ENCODE measurements around the gene TOX3. TPM values are rescaled to one million over a fixed set of nuclear protein-coding genes. Genes with fewer than 3 reads are reported as not detected.

The TOX3 gene
- total and polyA plus RNA-seq, 2 donors (not counting 1 experiment from before 2014, with no cell fraction given) = not detected

DNA sequence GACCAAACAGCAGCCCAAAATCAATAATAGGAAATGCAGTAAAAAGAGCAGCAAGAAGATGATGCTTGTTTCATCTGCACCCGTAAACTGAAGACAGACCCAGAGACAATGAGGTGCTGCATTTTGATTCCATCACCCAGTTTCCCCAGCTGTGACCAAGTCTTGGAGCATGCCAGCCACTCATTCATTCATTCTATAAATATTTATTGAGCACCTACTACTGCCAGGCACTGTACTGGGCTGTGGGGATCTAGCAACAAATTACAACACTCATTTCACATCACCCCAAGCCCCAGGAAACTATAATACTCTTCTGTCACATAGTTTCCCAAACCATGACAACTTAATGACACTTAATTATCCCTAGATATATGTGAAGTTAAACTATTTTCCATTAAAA is 79.2 kb downstream of the TOX3 start:
- POLR2A ChIA-PET = no interaction called here
- H3K27me3 ChIP-seq (replicated peaks in 1 of 4; ENCODE audit: control extremely low read depth in 1 of 4, control insufficient read depth in 3 of 4, insufficient read depth in 4 of 4, low read length in 3 of 4) = no peaks in the 10 kb centered on the region
- no peak overlapping the region for H3K4me3 ChIP-seq (ENCODE audit: control extremely low read depth in 1 of 5, extremely low read depth in 1 of 5, insufficient read depth in 1 of 5, low read depth in 2 of 5, low read length in 4 of 5)
- H3K4me1 ChIP-seq (ENCODE audit: control insufficient read depth in 2 of 2, insufficient read depth in 2 of 2, low read length in 2 of 2) = no peaks in the 10 kb centered on the region
- H3K9ac ChIP-seq (ENCODE audit: low read length) = no peak overlapping the region
- intact Hi-C loops (cut with micrococcal nuclease) = no loop called here
- ATAC-seq (ENCODE audit: low read depth) = no peak
- 100% methylated on average over 1 of the region's 1 CpG for WGBS (ENCODE audit: insufficient coverage)
- no peak for DNase-seq
- H2AFZ ChIP-seq (ENCODE audit: insufficient read depth, low read depth, low read length, poor library complexity, severe bottlenecking) = no peak overlapping the region
- H4K20me1 ChIP-seq (ENCODE audit: control insufficient read depth, insufficient read depth, low read length, poor library complexity, severe bottlenecking) = no peaks in the 10 kb centered on the region
- H3K27ac ChIP-seq (ENCODE audit: low read length in 2 of 2) = no peak overlapping the region
- no peak for TF ChIP-seq EZH2 (IDR thresholded peaks at IDR 0.05; ENCODE audit: borderline replicate concordance, insufficient read depth, low read depth, low read length, poor library complexity, severe bottlenecking)
- TF ChIP-seq, protein P1, sequence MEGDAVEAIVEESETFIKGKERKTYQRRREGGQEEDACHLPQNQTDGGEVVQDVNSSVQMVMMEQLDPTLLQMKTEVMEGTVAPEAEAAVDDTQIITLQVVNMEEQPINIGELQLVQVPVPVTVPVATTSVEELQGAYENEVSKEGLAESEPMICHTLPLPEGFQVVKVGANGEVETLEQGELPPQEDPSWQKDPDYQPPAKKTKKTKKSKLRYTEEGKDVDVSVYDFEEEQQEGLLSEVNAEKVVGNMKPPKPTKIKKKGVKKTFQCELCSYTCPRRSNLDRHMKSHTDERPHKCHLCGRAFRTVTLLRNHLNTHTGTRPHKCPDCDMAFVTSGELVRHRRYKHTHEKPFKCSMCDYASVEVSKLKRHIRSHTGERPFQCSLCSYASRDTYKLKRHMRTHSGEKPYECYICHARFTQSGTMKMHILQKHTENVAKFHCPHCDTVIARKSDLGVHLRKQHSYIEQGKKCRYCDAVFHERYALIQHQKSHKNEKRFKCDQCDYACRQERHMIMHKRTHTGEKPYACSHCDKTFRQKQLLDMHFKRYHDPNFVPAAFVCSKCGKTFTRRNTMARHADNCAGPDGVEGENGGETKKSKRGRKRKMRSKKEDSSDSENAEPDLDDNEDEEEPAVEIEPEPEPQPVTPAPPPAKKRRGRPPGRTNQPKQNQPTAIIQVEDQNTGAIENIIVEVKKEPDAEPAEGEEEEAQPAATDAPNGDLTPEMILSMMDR (IDR thresholded peaks at IDR 0.05) = no peak
- H3K4me2 ChIP-seq (replicated peaks; ENCODE audit: low read depth, low read length, poor library complexity, severe bottlenecking) = no peak overlapping the region
- H3K79me2 ChIP-seq (ENCODE audit: control insufficient read depth, insufficient read depth, low read length) = no peaks in the 10 kb centered on the region
- H3K9me3 ChIP-seq (ENCODE audit: control extremely low read depth in 1 of 3, control insufficient read depth in 2 of 3, insufficient read depth in 1 of 3, low read length in 2 of 3) = no peaks in the 10 kb centered on the region
- CTCF ChIA-PET = no interaction called here
- no peaks in the 10 kb centered on the region for H3K36me3 ChIP-seq (replicated peaks in 1 of 2; ENCODE audit: control extremely low read depth in 1 of 2, control insufficient read depth in 1 of 2, extremely low read depth in 1 of 2, insufficient read depth in 2 of 2, low read length in 1 of 2)
- Mint-ChIP-seq H3K4me3 (no peak overlapping the region), H3K27me3 (no peaks in the 10 kb centered on the region), H3K9me3 (ENCODE audit: insufficient read depth) (no peaks in the 10 kb centered on the region), H3K27ac (no peak overlapping the region), H3K4me1 (no peaks in the 10 kb centered on the region)

DNA sequence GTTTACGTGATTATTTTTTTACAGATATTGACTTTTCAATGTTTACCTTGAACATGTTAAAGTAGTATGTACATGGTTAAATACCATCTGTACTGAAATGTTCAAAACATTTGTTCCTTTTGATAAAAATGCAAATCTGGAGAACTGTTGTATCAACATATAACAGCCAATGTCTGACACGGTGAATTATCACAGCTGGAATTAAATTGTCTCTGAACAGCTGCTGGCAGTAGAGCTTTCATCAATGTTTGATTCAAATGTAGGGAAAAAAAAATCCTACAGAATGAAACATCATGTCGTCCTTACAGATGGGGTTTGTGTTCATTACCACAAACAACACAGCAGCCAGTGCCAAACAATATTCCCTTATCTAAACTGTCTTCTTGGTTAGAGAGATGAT is 79.9 kb downstream of the TOX3 start:
- H3K4me3 Mint-ChIP-seq = no peak overlapping the region
- TF ChIP-seq EZH2 (IDR thresholded peaks at IDR 0.05; ENCODE audit: borderline replicate concordance, insufficient read depth, low read depth, low read length, poor library complexity, severe bottlenecking) = no peak
- TF ChIP-seq, protein P1 (IDR thresholded peaks at IDR 0.05) = no peak

More for the DNA sequence above, 79.9 kb downstream of the TOX3 start:
- Histone ChIP-seq H2AFZ (ENCODE audit: insufficient read depth, low read depth, low read length, poor library complexity, severe bottlenecking) (no peak overlapping the region), H3K4me2 (replicated peaks; ENCODE audit: low read depth, low read length, poor library complexity, severe bottlenecking) (no peak overlapping the region), H3K9me3 (ENCODE audit: control extremely low read depth in 1 of 3, control insufficient read depth in 2 of 3, insufficient read depth in 1 of 3, low read length in 2 of 3) (no peaks in the 10 kb centered on the region), H3K27ac (ENCODE audit: low read length in 2 of 2) (no peak overlapping the region), H3K36me3 (replicated peaks in 1 of 2; ENCODE audit: control extremely low read depth in 1 of 2, control insufficient read depth in 1 of 2, extremely low read depth in 1 of 2, insufficient read depth in 2 of 2, low read length in 1 of 2) (no peaks in the 10 kb centered on the region), H3K4me1 (ENCODE audit: control insufficient read depth in 2 of 2, insufficient read depth in 2 of 2, low read length in 2 of 2) (no peaks in the 10 kb centered on the region), H4K20me1 (ENCODE audit: control insufficient read depth, insufficient read depth, low read length, poor library complexity, severe bottlenecking) (no peaks in the 10 kb centered on the region), H3K9ac (ENCODE audit: low read length) (no peak overlapping the region), H3K79me2 (ENCODE audit: control insufficient read depth, insufficient read depth, low read length) (no peaks in the 10 kb centered on the region), H3K4me3 (ENCODE audit: control extremely low read depth in 1 of 5, extremely low read depth in 1 of 5, insufficient read depth in 1 of 5, low read depth in 2 of 5, low read length in 4 of 5) (no peak overlapping the region), H3K27me3 (replicated peaks in 1 of 4; ENCODE audit: control extremely low read depth in 1 of 4, control insufficient read depth in 3 of 4, insufficient read depth in 4 of 4, low read length in 3 of 4) (no peaks in the 10 kb centered on the region)
- no peaks in the 10 kb centered on the region for H3K27me3 Mint-ChIP-seq
- POLR2A ChIA-PET = no interaction called here
- no peaks in the 10 kb centered on the region for H3K9me3 Mint-ChIP-seq (ENCODE audit: insufficient read depth)
- DNase-seq (no peak), ATAC-seq (ENCODE audit: low read depth) (no peak)
- no peak overlapping the region for H3K27ac Mint-ChIP-seq
- intact Hi-C loops (cut with micrococcal nuclease) = no loop called here
- WGBS (ENCODE audit: insufficient coverage) = no CpG with 5 or more reads among the region's 3 CpGs
- CTCF ChIA-PET = no interaction called here
- H3K4me1 Mint-ChIP-seq = no peaks in the 10 kb centered on the region
